H1 (cell line): ENCODE measurements around the gene SHC1. TPM values are rescaled to one million over a fixed set of nuclear protein-coding genes. Genes with fewer than 3 reads are reported as not detected.

Experiments used
- CTCF ChIA-PET: fragments of 300-600 bp; sonication (Branson Sonifier 250); formaldehyde crosslinking; loops from one replicate; lab custom pipeline; 2021; ENCODE audit not compliant: partially characterized antibody; lab: Charles Lee
- POLR2A ChIA-PET: fragments of 300-600 bp; sonication (Branson Sonifier 250); formaldehyde crosslinking; loops from one replicate; lab custom pipeline; 2021; ENCODE audit warnings: inconsistent platforms; ENCODE audit not compliant: partially characterized antibody; lab: Charles Lee
- DNase-seq, 2 experiments: peaks; one replicate each; pipeline versions ENCODE4 v3.0.0 to v3.0.0-alpha.2; 2010 to 2022; ENCODE audit warnings: low spot score in 2 of 2, low read depth in 1 of 2, mixed read lengths in 1 of 2
- FAIRE-seq: peaks from 2 replicates; lab custom pipeline; 2011; peaks lifted over from hg19 to GRCh38; lab: Jason Lieb, UNC
- H2AFZ ChIP-seq: 2 replicates; pipeline ENCODE4 v1.8.1; 2012; ENCODE audit warnings: low read length, inconsistent platforms
- H2AK5ac ChIP-seq: 2 replicates; pipeline ENCODE4 v1.6.1; 2013; ENCODE audit warnings: low read depth, low read length
- H2BK120ac ChIP-seq: replicated peaks from 2 replicates; pipeline ENCODE3; 2013; ENCODE audit warnings: low read depth, low read length, inconsistent platforms
- H2BK12ac ChIP-seq: 2 replicates; pipeline ENCODE4 v1.6.1; 2013; ENCODE audit warnings: low read depth, low read length
- H2BK15ac ChIP-seq: 2 replicates; pipeline ENCODE4 v1.6.1; 2013; ENCODE audit warnings: low read length
- H2BK20ac ChIP-seq: 2 replicates; pipeline ENCODE4 v1.6.1; 2013; ENCODE audit warnings: low read length
- H2BK5ac ChIP-seq: 2 replicates; pipeline ENCODE4 v1.6.1; 2013; ENCODE audit warnings: low read depth, low read length
- H3K14ac ChIP-seq: 2 replicates; pipeline ENCODE4 v1.6.1; 2013; ENCODE audit warnings: inconsistent platforms; ENCODE audit not compliant: insufficient read length
- H3K18ac ChIP-seq: 2 replicates; pipeline ENCODE4 v1.6.1; 2013; ENCODE audit warnings: low read length; ENCODE audit errors: extremely low read depth
- H3K23ac ChIP-seq: 2 replicates; pipeline ENCODE4 v1.6.1; 2013; ENCODE audit warnings: inconsistent platforms; ENCODE audit not compliant: insufficient read length
- H3K23me2 ChIP-seq: 2 replicates; pipeline ENCODE4 v1.6.1; 2013; ENCODE audit warnings: low read depth, low read length
- H3K27ac ChIP-seq: 2 replicates; pipeline ENCODE4 v1.6.1; 2011; ENCODE audit warnings: low read depth, low read length, inconsistent platforms
- H3K27me3 ChIP-seq, 4 experiments: replicated peaks in 1 of 4; 1 replicate in 1 of 4; 2 replicates in 3 of 4; pipeline versions ENCODE4 v1.6.1 to v1.8.1; 2011 to 2013; ENCODE audit warnings: low read length in 3 of 4, mild to moderate bottlenecking in 3 of 4, inconsistent platforms in 2 of 4, mixed read lengths in 2 of 4, moderate library complexity in 1 of 4; ENCODE audit not compliant: control insufficient read depth in 3 of 4, insufficient read depth in 3 of 4; ENCODE audit errors: extremely low read depth in 1 of 4
- H3K36me3 ChIP-seq, 4 experiments: 2 replicates each; pipeline versions ENCODE4 v1.6.1 to v1.8.1; 2011 to 2013; ENCODE audit warnings: mild to moderate bottlenecking in 4 of 4, low read length in 3 of 4, moderate library complexity in 2 of 4, control low read depth in 1 of 4, inconsistent platforms in 1 of 4; ENCODE audit not compliant: insufficient read depth in 4 of 4, control insufficient read depth in 2 of 4
- H3K4ac ChIP-seq: replicated peaks from 2 replicates; pipeline ENCODE3; 2013; ENCODE audit warnings: low read length, low read depth, mixed read lengths, inconsistent platforms; ENCODE audit not compliant: insufficient read length
- H3K4me1 ChIP-seq, 4 experiments: replicated peaks in 1 of 4; 1 replicate in 1 of 4; 2 replicates in 3 of 4; pipeline versions ENCODE4 v1.6.1 to v1.8.1; 2011 to 2013; ENCODE audit warnings: low read length in 3 of 4, inconsistent platforms in 2 of 4, mixed read lengths in 1 of 4; ENCODE audit not compliant: insufficient read depth in 4 of 4, control insufficient read depth in 3 of 4
- H3K4me2 ChIP-seq, 2 experiments: 2 replicates each; pipeline versions ENCODE4 v1.6.1 to v1.8.1; 2011 to 2013; ENCODE audit warnings: low read depth in 2 of 2, low read length in 2 of 2, control low read depth in 1 of 2, inconsistent platforms in 1 of 2, mild to moderate bottlenecking in 1 of 2; ENCODE audit not compliant: insufficient read depth in 1 of 2
- H3K4me3 ChIP-seq, 4 experiments: fragments of 200-600, 300-600 bp in 1 of 4; sonication (generic), shearing (Covaris generic), sonication (Bioruptor Twin) in 1 of 4; 2 replicates each; pipeline versions ENCODE4 v1.5.1 to v1.8.1; 2011 to 2016; ENCODE audit warnings: low read length in 4 of 4, low read depth in 3 of 4, control low read depth in 2 of 4, inconsistent platforms in 2 of 4, mild to moderate bottlenecking in 2 of 4, mixed read lengths in 1 of 4, moderate library complexity in 1 of 4; ENCODE audit not compliant: insufficient read depth in 2 of 4; ENCODE audit errors: extremely low read depth in 1 of 4
- H3K56ac ChIP-seq: replicated peaks from 2 replicates; pipeline ENCODE3; 2013; ENCODE audit warnings: low read depth, mild to moderate bottlenecking, mixed read lengths, low read length, inconsistent platforms; ENCODE audit not compliant: insufficient read length
- H3K79me1 ChIP-seq: 2 replicates; pipeline ENCODE4 v1.6.1; 2013; ENCODE audit warnings: low read depth, low read length, control low read depth
- H3K79me2 ChIP-seq, 2 experiments: 2 replicates each; pipeline versions ENCODE4 v1.6.1 to v1.8.1; 2012 to 2013; ENCODE audit warnings: low read length in 2 of 2, mild to moderate bottlenecking in 2 of 2, inconsistent platforms in 1 of 2; ENCODE audit not compliant: insufficient read depth in 2 of 2, control insufficient read depth in 1 of 2
- H3K9ac ChIP-seq, 4 experiments: replicated peaks in 1 of 4; 1 replicate in 1 of 4; 2 replicates in 3 of 4; pipeline versions ENCODE4 v1.6.1 to v1.8.1; 2011 to 2013; ENCODE audit warnings: low read depth in 3 of 4, low read length in 3 of 4, control low read depth in 2 of 4, mild to moderate bottlenecking in 2 of 4, moderate library complexity in 2 of 4, inconsistent platforms in 1 of 4; ENCODE audit errors: extremely low read depth in 1 of 4
- H3K9me3 ChIP-seq, 2 experiments: 2 replicates each; pipeline versions ENCODE4 v1.6.1 to v1.8.1; 2012 to 2013; ENCODE audit warnings: mild to moderate bottlenecking in 2 of 2, moderate library complexity in 2 of 2, control low read depth in 1 of 2, inconsistent platforms in 1 of 2, low read depth in 1 of 2, low read length in 1 of 2, mixed read lengths in 1 of 2; ENCODE audit not compliant: insufficient read depth in 2 of 2
- H4K20me1 ChIP-seq, 2 experiments: replicated peaks in 1 of 2; 2 replicates each; pipeline versions ENCODE3 to v1.8.1; 2011 to 2013; ENCODE audit warnings: inconsistent platforms in 2 of 2, low read length in 2 of 2, mild to moderate bottlenecking in 1 of 2; ENCODE audit not compliant: insufficient read depth in 2 of 2, control insufficient read depth in 1 of 2
- H4K5ac ChIP-seq: 2 replicates; pipeline ENCODE4 v1.6.1; 2013; ENCODE audit warnings: low read length, low read depth, mixed read lengths, inconsistent platforms; ENCODE audit not compliant: insufficient read length
- H4K8ac ChIP-seq: 2 replicates; pipeline ENCODE4 v1.8.0; 2013; ENCODE audit warnings: mild to moderate bottlenecking, moderate library complexity, low read length, inconsistent platforms; ENCODE audit not compliant: insufficient read depth; ENCODE audit errors: extremely low read depth
- H4K91ac ChIP-seq: replicated peaks from 2 replicates; pipeline ENCODE3; 2013; ENCODE audit warnings: low read length, mixed read lengths, inconsistent platforms; ENCODE audit not compliant: insufficient read length
- PHF8 ChIP-seq: fragments of 200-600 bp; sonication (generic); conservative IDR thresholded peaks from 2 replicates; pipeline ENCODE4 v1.7.1; 2012; ENCODE audit warnings: low read depth, mild to moderate bottlenecking, inconsistent platforms, low read length, moderate library complexity
- WGBS, 2 experiments: shearing (Covaris generic) in 1 of 2; methylation state at CpG; one replicate each; pipeline versions ENCODE4 v1.1.6 to v1.1.7; 2013 to 2015; ENCODE audit warnings: low lambda C conversion rate in 2 of 2, mixed read lengths in 2 of 2, inconsistent platforms in 1 of 2, low coverage in 1 of 2, missing lambda C conversion rate in 1 of 2; ENCODE audit not compliant: insufficient replicate concordance in 2 of 2, insufficient coverage in 1 of 2, insufficient read length in 1 of 2; ENCODE audit errors: extremely low coverage in 1 of 2, missing lambda C conversion rate in 1 of 2; 5-methylcytosine and 5-hydroxymethylcytosine counted together
- polyA plus RNA-seq, 7 experiments: library from polyadenylated mRNA; depleted of rRNA in 3 of 7; stranded (reverse) in 5 of 7; unstranded in 2 of 7; fragments of >200 nt in 5 of 7; fragments of 200-250 nt in 2 of 7; gene quantifications; 1 replicate in 5 of 7; 2 replicates in 1 of 7; 4 replicates in 1 of 7; pipeline versions ENCODE4 v1.2.1 to v1.2.3, GENCODE V29; 2011 to 2013; ENCODE audit warnings: missing spikeins in 2 of 7, mixed read lengths in 2 of 7
- total RNA-seq: library from RNA; stranded (reverse); fragmentation: NEBNext Ultra II Directional; extraction: Animal tissue kit (Norgen Biotek cat#: 25700); gene quantifications from 2 replicates; pipeline ENCODE4 v1.2.1, GENCODE V29; 2021

The SHC1 gene
- total and polyA plus RNA-seq, 2 of the 8 experiments (the other 6 are each of a cell fraction or from before 2014, with no cell fraction given), result 177 to 212 TPM

DNA sequence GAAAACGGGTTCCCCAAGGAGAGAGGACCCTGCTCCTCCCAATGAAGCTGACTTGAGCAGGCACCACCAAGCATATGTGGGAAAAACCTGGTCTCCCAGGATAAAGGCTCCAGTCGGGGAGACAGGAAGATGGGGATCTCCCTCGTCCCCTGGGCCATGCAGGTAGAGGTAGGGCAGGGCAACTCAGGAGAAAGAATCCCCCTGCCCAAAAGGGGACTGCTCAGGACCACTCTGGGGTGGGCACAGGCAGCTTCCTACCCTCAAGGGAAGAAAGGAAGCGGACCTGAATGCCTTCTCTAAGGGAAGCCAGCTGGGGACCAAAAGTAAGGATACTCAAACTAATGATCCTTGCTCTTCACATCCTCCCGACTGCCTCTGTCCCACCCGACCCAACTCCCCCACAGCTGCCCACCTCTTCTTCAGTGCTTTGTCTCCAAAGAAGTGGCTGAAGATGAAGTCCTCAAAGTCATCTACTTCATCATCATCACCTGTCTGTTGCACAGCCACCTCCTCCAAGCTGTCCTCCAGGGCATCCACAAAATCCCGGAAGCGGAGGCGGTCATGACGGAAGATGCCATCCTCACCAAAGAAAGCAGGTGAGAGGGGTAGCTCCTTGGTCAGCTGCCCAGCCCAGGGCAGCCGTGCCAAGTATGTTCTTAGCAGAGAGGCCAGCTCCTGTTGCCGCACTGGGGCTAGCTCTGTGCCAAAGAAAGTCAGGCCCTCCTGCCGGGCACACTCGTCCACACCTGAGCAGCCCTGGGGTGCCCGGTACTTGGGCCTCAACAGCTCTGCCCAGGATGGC, 25.2 kb downstream of the SHC1 start:
- Histone ChIP-seq H3K27me3 (no peaks in the 10 kb centered on the region), H3K36me3 (no peaks in the 10 kb centered on the region; a peak in 1 of 8 replicates), H3K4me2 (no peak overlapping the region), H2BK12ac (no peak overlapping the region), H4K5ac (no peak overlapping the region), H3K4me3 (no peak overlapping the region), H2BK120ac (no peak overlapping the region), H3K23me2 (no peaks in the 10 kb centered on the region), H3K27ac (no peak overlapping the region), H2BK15ac (no peak overlapping the region), H2BK20ac (no peak overlapping the region), H3K79me2 (no peaks in the 10 kb centered on the region), H3K4ac (no peak overlapping the region), H3K18ac (no peak overlapping the region), H3K9ac (no peak overlapping the region), H2BK5ac (no peak overlapping the region), H4K8ac (no peak overlapping the region), H4K20me1 (peaks cover 0 to 2% of the 10 kb centered on the region in 2 experiments), H4K91ac (no peak overlapping the region), H2AK5ac (no peak overlapping the region), H3K79me1 (no peaks in the 10 kb centered on the region), H3K9me3 (no peaks in the 10 kb centered on the region), H2AFZ (no peak overlapping the region), H3K56ac (no peak overlapping the region), H3K14ac (no peak overlapping the region), H3K23ac (no peak overlapping the region), H3K4me1 (peaks cover 0 to 5% (median 2%) of the 10 kb centered on the region in 4 experiments; a peak in 5 of 7 replicates)
- POLR2A ChIA-PET, result interaction anchor here (0.6 to 6.0 kb wide), 6 partner anchors 8 to 27 kb away, joined by 3 to 22 read pairs (median 4); partner anchors contain the start of genes PMVK and PYGO2
- TF ChIP-seq PHF8, result no peak
- 94% methylated on average over 15 of the region's 15 CpGs; no CpG with 5 or more reads in 1 of the 2 experiments for WGBS, 2 experiments
- no peak for DNase-seq
- FAIRE-seq, result no peak
- CTCF ChIA-PET, result interaction anchor here (0.6 to 1.9 kb wide), 16 partner anchors 13 to 399 kb away, joined by 3 to 6 read pairs (median 3); partner anchors contain the start of gene SHC1
